CD4-positive, alpha-beta T cell (primary cell): ENCODE results near the gene GNPTAB. TPM values are rescaled to one million over a fixed set of nuclear protein-coding genes. Genes with fewer than 3 reads are reported as not detected.

Experiments used
- ATAC-seq: fragments of 200-7000 bp; cut with Tn5 transposase; one replicate; pipeline ENCODE4 v1.10.0; 2022; ENCODE audit warnings: mild to moderate bottlenecking; ENCODE audit not compliant: poor library complexity
- CTCF ChIA-PET: fragments of 350-600 bp; sonication (Branson Sonifier 250); formaldehyde crosslinking; loops from one replicate; lab custom pipeline; 2021; ENCODE audit warnings: antibody characterized with exemption, inconsistent platforms; lab: Charles Lee
- POLR2A ChIA-PET: fragments of 350-600 bp; sonication (Branson Sonifier 250); formaldehyde crosslinking; loops from one replicate; lab custom pipeline; 2021; ENCODE audit warnings: antibody characterized with exemption, inconsistent platforms; lab: Charles Lee
- DNase-seq, 14 experiments: peaks; one replicate each; pipeline ENCODE4 v3.0.0-alpha.2; 2013 to 2020; ENCODE audit warnings: mixed read lengths in 2 of 14
- H3K27ac ChIP-seq, 2 donors: one replicate each; pipeline versions ENCODE4 v1.5.1 to v1.7.0; 2013; ENCODE audit warnings: low read length in 2 of 2, low read depth in 1 of 2, mild to moderate bottlenecking in 1 of 2
- H3K27me3 ChIP-seq, 2 experiments: 1 replicate in 1 of 2; 2 replicates in 1 of 2; pipeline versions ENCODE4 v1.6.1 to v1.7.0; 2013; ENCODE audit warnings: low read length in 2 of 2, control low read depth in 1 of 2, mild to moderate bottlenecking in 1 of 2, moderate library complexity in 1 of 2; ENCODE audit not compliant: insufficient read depth in 2 of 2, control insufficient read depth in 1 of 2
- H3K36me3 ChIP-seq: one replicate; pipeline ENCODE4 v1.6.1; 2013; ENCODE audit warnings: low read length, control low read depth; ENCODE audit not compliant: insufficient read depth
- H3K4me1 ChIP-seq: one replicate; pipeline ENCODE4 v1.6.1; 2013; ENCODE audit warnings: low read length, control low read depth; ENCODE audit not compliant: insufficient read depth
- H3K4me3 ChIP-seq: one replicate; pipeline ENCODE4 v1.5.1; 2013; ENCODE audit warnings: mild to moderate bottlenecking, low read length, moderate library complexity
- H3K9me3 ChIP-seq, 2 experiments: 1 replicate in 1 of 2; 2 replicates in 1 of 2; pipeline versions ENCODE4 v1.6.1 to v1.7.0; 2013; ENCODE audit warnings: low read length in 2 of 2, mild to moderate bottlenecking in 2 of 2, control low read depth in 1 of 2, moderate library complexity in 1 of 2; ENCODE audit not compliant: control insufficient read depth in 1 of 2, insufficient read depth in 1 of 2
- H3K27ac Mint-ChIP-seq: one replicate; pipeline ENCODE4 v1.8.0; 2020; ENCODE audit warnings: mixed read lengths
- H3K27me3 Mint-ChIP-seq: one replicate; pipeline ENCODE4 v1.8.0; 2021; ENCODE audit warnings: mixed read lengths
- H3K36me3 Mint-ChIP-seq: one replicate; pipeline ENCODE4 v1.8.0; 2021; ENCODE audit warnings: low read depth, mixed read lengths
- H3K4me1 Mint-ChIP-seq: one replicate; pipeline ENCODE4 v1.8.0; 2021; ENCODE audit warnings: low read depth, mixed read lengths
- H3K4me3 Mint-ChIP-seq: one replicate; pipeline ENCODE4 v1.8.0; 2020; ENCODE audit warnings: mild to moderate bottlenecking, mixed read lengths
- H3K9me3 Mint-ChIP-seq: one replicate; pipeline ENCODE4 v1.8.0; 2020; ENCODE audit warnings: mixed read lengths
- CTCF ChIP-seq: fragments of 200-600 bp; IDR thresholded peaks from one replicate; pipeline ENCODE4 v1.8.0; 2022; ENCODE audit warnings: antibody characterized with exemption, mild to moderate bottlenecking
- intact Hi-C, 2 experiments: fragments of 100-400 bp; cut with DNase I in 1 of 2; cut with micrococcal nuclease in 1 of 2; formaldehyde crosslinking; loops; one replicate each; pipeline versions ENCODE4 v1.15.1 to v1.9.0; 2023 to 2025; cut with DNase I, micrococcal nuclease
- total RNA-seq, 174 experiments: library from RNA in 2 of 174; stranded (reverse) in 2 of 174; gene quantifications; one replicate each; pipeline ENCODE4 v1.2.3 and lab custom pipeline; 2021 to 2026

The GNPTAB gene
- total RNA-seq, 2 experiments from 2014 or later = 38.2 to 43.8 TPM

GRCh38 chr12:101720118-101720517 lies 110.6 kb downstream of the GNPTAB start:
- peaks cover 3% of the 10 kb centered on the region for H3K36me3 ChIP-seq
- Mint-ChIP-seq H3K36me3 (peaks cover 8% of the 10 kb centered on the region), H3K4me1 (no peaks in the 10 kb centered on the region), H3K27ac (no peak overlapping the region), H3K27me3 (no peaks in the 10 kb centered on the region), H3K4me3 (no peak overlapping the region), H3K9me3 (no peaks in the 10 kb centered on the region)
- ATAC-seq (no peak), DNase-seq (no peak)
- no peak overlapping the region for H3K4me3 ChIP-seq
- H3K27me3 ChIP-seq = no peaks in the 10 kb centered on the region
- H3K9me3 ChIP-seq = no peaks in the 10 kb centered on the region
- ChIA-PET CTCF (no interaction called here), POLR2A (no interaction called here)
- no peak overlapping the region for H3K27ac ChIP-seq
- intact Hi-C loops = no loop called here
- no peak for TF ChIP-seq CTCF
- no peaks in the 10 kb centered on the region for H3K4me1 ChIP-seq

GRCh38 chr12:101719566-101719965 lies 111.2 kb downstream of the GNPTAB start:
- Mint-ChIP-seq H3K27me3 (no peaks in the 10 kb centered on the region), H3K27ac (no peak overlapping the region), H3K4me1 (no peaks in the 10 kb centered on the region), H3K36me3 (peaks cover 8% of the 10 kb centered on the region), H3K9me3 (no peaks in the 10 kb centered on the region), H3K4me3 (no peak overlapping the region)
- H3K27ac ChIP-seq = no peak overlapping the region
- no peaks in the 10 kb centered on the region for H3K27me3 ChIP-seq
- CTCF ChIA-PET = no interaction called here
- no peak for TF ChIP-seq CTCF
- ATAC-seq (no peak), DNase-seq (no peak)
- H3K4me1 ChIP-seq = no peaks in the 10 kb centered on the region
- intact Hi-C loops = loop anchor here in 1 of 2 experiments (2.0 kb wide), 1 partner anchor 15 kb away; no protein-coding TSS in a partner anchor
- H3K36me3 ChIP-seq = peaks cover 3% of the 10 kb centered on the region
- POLR2A ChIA-PET = no interaction called here
- no peaks in the 10 kb centered on the region for H3K9me3 ChIP-seq
- no peak overlapping the region for H3K4me3 ChIP-seq

- CTCF ChIA-PET = no interaction called here
- Mint-ChIP-seq H3K4me3 (no peak overlapping the region), H3K27me3 (no peaks in the 10 kb centered on the region), H3K4me1 (peaks cover 5% of the 10 kb centered on the region), H3K27ac (no peak overlapping the region), H3K36me3 (peaks cover 5% of the 10 kb centered on the region), H3K9me3 (no peaks in the 10 kb centered on the region)
- Histone ChIP-seq H3K27ac (no peak overlapping the region), H3K27me3 (no peaks in the 10 kb centered on the region), H3K9me3 (no peaks in the 10 kb centered on the region), H3K4me3 (no peak overlapping the region), H3K36me3 (peaks cover 2% of the 10 kb centered on the region), H3K4me1 (no peaks in the 10 kb centered on the region)
- DNase-seq = no peak
- POLR2A ChIA-PET = interaction anchor here (1.0 kb wide), 1 partner anchor 9 kb away, joined by 3 read pairs; no protein-coding TSS in a partner anchor
- TF ChIP-seq CTCF = no peak
- intact Hi-C loops = no loop called here
- no peak for ATAC-seq
Measured at GRCh38 chr12:101714877-101715444, 115.8 kb downstream of the GNPTAB start.
